ENCODE measurements around the gene TTLL11. TPM values are rescaled to one million over a fixed set of nuclear protein-coding genes. Genes with fewer than 3 reads are reported as not detected.

The TTLL11 gene
- total and polyA plus RNA-seq, 4 donors, result 1.4 to 4.5 (median 3.6) TPM

GRCh38 chr9:121773286-121773953 lies 319.7 kb downstream of the TTLL11 start:
- no peak for DNase-seq (ENCODE audit: low spot score)
- Histone ChIP-seq H3K27me3 (ENCODE audit: control insufficient read depth in 4 of 4, insufficient read depth in 4 of 4, low read length in 3 of 4) (no peaks in the 10 kb centered on the region), H3K9me3 (ENCODE audit: control insufficient read depth in 4 of 4, low read length in 3 of 4) (no peaks in the 10 kb centered on the region), H3K36me3 (ENCODE audit: control insufficient read depth in 4 of 4, insufficient read depth in 3 of 4, low read depth in 1 of 4, low read length in 3 of 4) (peaks cover 4 to 54% (median 13%) of the 10 kb centered on the region in 4 donors), H3K4me1 (ENCODE audit: control insufficient read depth in 4 of 4, insufficient read depth in 4 of 4, low read length in 3 of 4) (peaks cover 12 to 25% (median 19%) of the 10 kb centered on the region in 4 donors), H3K9ac (ENCODE audit: low read depth in 1 of 2, low read length in 2 of 2) (no peak overlapping the region), H3K27ac (ENCODE audit: low read depth in 1 of 2, low read length in 2 of 2) (no peak overlapping the region), H3K4me3 (ENCODE audit: low read depth in 1 of 3, low read length in 3 of 3) (no peak overlapping the region)
- TF ChIP-seq, protein P1, sequence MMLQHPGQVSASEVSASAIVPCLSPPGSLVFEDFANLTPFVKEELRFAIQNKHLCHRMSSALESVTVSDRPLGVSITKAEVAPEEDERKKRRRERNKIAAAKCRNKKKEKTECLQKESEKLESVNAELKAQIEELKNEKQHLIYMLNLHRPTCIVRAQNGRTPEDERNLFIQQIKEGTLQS (IDR thresholded peaks at IDR 0.05), result no peak
- TF ChIP-seq GABPA (IDR thresholded peaks at IDR 0.05 in 1 of 2, conservative IDR thresholded peaks at IDR 0.05 in 1 of 2), result no peak
- no peak for TF ChIP-seq ZBTB33 (IDR thresholded peaks at IDR 0.05)
- TF ChIP-seq YY1 (IDR thresholded peaks at IDR 0.05), result no peak
- no peak for TF ChIP-seq NR2F2 (IDR thresholded peaks at IDR 0.05)
- 69% methylated on average over 18 of the region's 18 CpGs for WGBS

- H3K4me3 ChIP-seq (ENCODE audit: low read depth in 1 of 3, low read length in 3 of 3), result no peak overlapping the region
- 60% methylated on average over 45 of the region's 45 CpGs for WGBS
Observed at GRCh38 chr9:121772600-121773285, 320.4 kb downstream of the TTLL11 start.

More at GRCh38 chr9:121772600-121773285, 320.4 kb downstream of the TTLL11 start:
- Histone ChIP-seq H3K4me1 (ENCODE audit: control insufficient read depth in 4 of 4, insufficient read depth in 4 of 4, low read length in 3 of 4) (peaks cover 12 to 25% (median 19%) of the 10 kb centered on the region in 4 donors), H3K27me3 (ENCODE audit: control insufficient read depth in 4 of 4, insufficient read depth in 4 of 4, low read length in 3 of 4) (no peaks in the 10 kb centered on the region), H3K27ac (ENCODE audit: low read depth in 1 of 2, low read length in 2 of 2) (no peak overlapping the region), H3K9me3 (ENCODE audit: control insufficient read depth in 4 of 4, low read length in 3 of 4) (no peaks in the 10 kb centered on the region), H3K36me3 (ENCODE audit: control insufficient read depth in 4 of 4, insufficient read depth in 3 of 4, low read depth in 1 of 4, low read length in 3 of 4) (peaks cover 4 to 56% (median 16%) of the 10 kb centered on the region in 4 donors), H3K9ac (ENCODE audit: low read depth in 1 of 2, low read length in 2 of 2) (no peak overlapping the region)
- no peak for DNase-seq (ENCODE audit: low spot score)
- TF ChIP-seq EGR1 (IDR thresholded peaks at IDR 0.05; ENCODE audit: low read depth in 2 of 2) (no peak), HNF4A (conservative IDR thresholded peaks at IDR 0.05) (peak in 1 of 2 donors; percentile 28), REST (IDR thresholded peaks at IDR 0.05) (peak; percentile 34), RXRA (IDR thresholded peaks at IDR 0.05) (peak in 1 of 2 donors; percentile 50)

Small RNA genes lying within 50 kb of the gene (small RNA-seq; reads per million reads assigned to genes)
- not detected for gene MIR4478

Other genes with a start within 250 kb of the TTLL11 start
- 10 to 100 TPM; 24.9 to 29.3 TPM for gene NDUFA8, start 66.5 kb upstream of the TTLL11 start, total RNA-seq
- 10 to 100 TPM; 48.3 to 51.9 TPM for gene NDUFA8, start 66.5 kb upstream of the TTLL11 start, polyA plus RNA-seq
- gene MORN5, start 66.6 kb upstream of the TTLL11 start, total RNA-seq, result not detected
- gene MORN5, start 66.6 kb upstream of the TTLL11 start, polyA plus RNA-seq, result not detected
- gene LHX6, start 135.6 kb upstream of the TTLL11 start, total RNA-seq, result under 1 TPM; 0.05 to 0.33 TPM
- gene LHX6, start 135.6 kb upstream of the TTLL11 start, polyA plus RNA-seq, result under 1 TPM; 0.10 to 0.26 TPM
- gene RBM18, start 171.5 kb upstream of the TTLL11 start, total RNA-seq, result 1 to 10 TPM; 4.9 to 6.1 TPM
- gene RBM18, start 171.5 kb upstream of the TTLL11 start, polyA plus RNA-seq, result 1 to 10 TPM; 3.4 to 7.7 TPM
- 10 to 100 TPM; 15.4 to 30.9 TPM for gene MRRF, start 171.6 kb upstream of the TTLL11 start, total RNA-seq
- gene MRRF, start 171.6 kb upstream of the TTLL11 start, polyA plus RNA-seq, result 10 to 100 TPM; 22.1 to 22.5 TPM